ENCODE results near the gene RXYLT1.

- TF ChIP-seq CTCF (IDR thresholded peaks at IDR 0.05) = no peak
- no peak for TF ChIP-seq POLR2A (IDR thresholded peaks at IDR 0.05)
Measured at GRCh38 chr12:63787306-63787705, 7.6 kb downstream of the RXYLT1 start.
